Upper lobe of left lung (tissue), 4 donors: ENCODE data around the gene ZNF467.

Experiments
- EP300 ChIP-seq, 4 donors: sonication (generic); formaldehyde crosslinking; IDR thresholded peaks; one replicate each; pipeline ENCODE4 v1.5.1; 2017; ENCODE audit warnings: antibody characterized with exemption in 4 of 4, control low read depth in 2 of 4
- POLR2AphosphoS5 ChIP-seq, 2 donors: sonication (generic); formaldehyde crosslinking; IDR thresholded peaks; one replicate each; pipeline ENCODE4 v1.5.1; 2017; ENCODE audit warnings: antibody characterized with exemption in 2 of 2

DNA sequence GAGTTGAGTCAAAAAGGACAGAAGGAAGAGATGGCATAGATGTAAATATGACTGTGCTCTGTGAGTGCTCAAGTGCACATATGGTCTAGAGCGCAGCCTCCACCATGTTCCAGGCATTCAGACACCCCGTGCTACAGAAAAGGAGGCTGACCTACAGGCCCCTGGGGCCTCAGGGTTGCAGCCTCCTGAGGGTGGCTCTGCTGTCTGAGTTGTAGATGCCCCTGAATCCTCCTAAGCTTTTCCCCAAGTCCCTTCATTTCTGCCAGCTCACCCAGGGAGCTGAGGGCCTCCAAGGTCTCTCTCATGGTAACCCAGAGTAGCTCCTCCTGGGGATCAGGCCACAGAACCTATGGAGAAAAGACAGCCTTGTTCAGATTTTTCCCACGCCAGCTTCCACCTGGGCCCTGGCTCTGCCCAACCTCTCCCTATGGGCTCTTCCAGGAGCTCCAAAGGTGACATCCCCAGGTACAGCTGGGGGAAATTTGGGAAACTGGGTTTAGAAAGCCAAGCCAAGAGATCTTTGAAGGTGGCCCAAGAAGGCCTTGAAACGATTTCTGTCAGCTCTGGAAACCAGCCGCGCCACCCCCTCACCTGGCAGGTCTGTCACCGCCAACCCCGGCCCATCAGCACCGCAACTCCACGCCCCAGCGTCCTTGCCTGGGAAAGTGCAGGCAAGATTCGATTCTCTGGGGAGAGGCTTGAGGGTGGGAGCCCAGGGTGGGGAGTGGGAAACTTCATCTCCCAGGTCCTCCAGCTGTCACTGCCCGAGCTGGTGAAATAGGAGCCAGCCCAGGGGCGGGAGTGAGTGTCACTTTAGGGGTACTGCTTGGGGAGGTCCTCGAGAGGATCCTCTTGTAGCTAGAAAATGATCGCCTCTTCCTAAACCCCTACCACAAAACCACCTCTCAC, 2.4 kb downstream of the ZNF467 start:
- TF ChIP-seq POLR2AphosphoS5 (IDR thresholded peaks at IDR 0.05): no peak
- TF ChIP-seq EP300 (IDR thresholded peaks at IDR 0.05): no peak
